SIG-M5 treated with dmso at 0.1 percent for 504 hours (cell line): ENCODE data around the gene SLC25A17.
"Not testable (repeated sequence)": the region's sequence is repeated elsewhere in the genome, so short reads cannot be mapped to it uniquely, and the experiment has no call there.

Experiments
- DNase-seq: peaks from one replicate; lab custom pipeline; 2025; ENCODE audit not compliant: unreplicated experiment; lab: John Stamatoyannopoulos, UW

The SLC25A17 gene, protein sequence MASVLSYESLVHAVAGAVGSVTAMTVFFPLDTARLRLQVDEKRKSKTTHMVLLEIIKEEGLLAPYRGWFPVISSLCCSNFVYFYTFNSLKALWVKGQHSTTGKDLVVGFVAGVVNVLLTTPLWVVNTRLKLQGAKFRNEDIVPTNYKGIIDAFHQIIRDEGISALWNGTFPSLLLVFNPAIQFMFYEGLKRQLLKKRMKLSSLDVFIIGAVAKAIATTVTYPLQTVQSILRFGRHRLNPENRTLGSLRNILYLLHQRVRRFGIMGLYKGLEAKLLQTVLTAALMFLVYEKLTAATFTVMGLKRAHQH

DNA sequence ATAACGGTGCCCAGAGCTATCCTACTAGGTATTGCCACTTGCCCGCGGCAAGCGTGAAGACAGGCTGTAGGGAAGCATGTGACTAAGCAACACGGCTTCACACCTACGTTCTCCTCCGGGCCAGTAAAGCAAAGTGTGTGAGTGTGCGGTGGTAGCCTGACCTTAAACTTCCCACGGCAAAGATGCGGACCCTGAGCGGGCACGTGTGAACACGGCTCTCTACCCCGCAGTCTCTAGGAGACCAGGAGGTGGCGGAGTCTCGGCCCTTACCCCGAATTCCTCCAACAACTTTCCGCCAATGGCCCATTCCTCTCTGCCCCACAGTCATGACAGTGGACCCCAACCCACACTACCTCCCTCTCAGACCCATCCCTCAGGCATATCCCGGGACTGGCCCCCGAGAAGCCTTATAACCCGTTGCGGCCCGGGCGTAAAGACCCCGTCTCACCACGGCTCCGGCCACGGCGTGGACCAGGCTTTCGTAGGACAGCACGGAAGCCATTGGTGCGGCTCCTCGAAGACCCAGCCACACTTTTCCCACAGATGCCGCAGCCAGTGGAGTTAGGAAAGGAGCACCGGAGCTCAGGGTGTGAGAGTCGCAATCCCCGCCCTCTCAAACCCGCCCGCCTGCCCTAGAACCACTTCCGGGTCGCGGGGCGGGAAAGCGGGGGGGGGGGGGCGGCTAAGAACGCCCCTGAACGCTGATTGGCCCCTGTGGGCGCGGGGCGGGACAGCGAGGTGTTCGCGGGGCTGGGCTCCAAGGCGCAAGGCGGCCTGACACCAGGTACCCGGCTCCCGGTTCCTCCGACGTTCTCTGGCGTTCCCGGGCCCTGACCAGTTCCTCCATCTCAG, at the start of gene SLC25A17:
SLC25A17 (minus strand) TSS at position 600 of the 852 bp plus-strand sequence; CDS start at position 502, 98 bp downstream.
- DNase-seq, result peak; percentile 83

DNA sequence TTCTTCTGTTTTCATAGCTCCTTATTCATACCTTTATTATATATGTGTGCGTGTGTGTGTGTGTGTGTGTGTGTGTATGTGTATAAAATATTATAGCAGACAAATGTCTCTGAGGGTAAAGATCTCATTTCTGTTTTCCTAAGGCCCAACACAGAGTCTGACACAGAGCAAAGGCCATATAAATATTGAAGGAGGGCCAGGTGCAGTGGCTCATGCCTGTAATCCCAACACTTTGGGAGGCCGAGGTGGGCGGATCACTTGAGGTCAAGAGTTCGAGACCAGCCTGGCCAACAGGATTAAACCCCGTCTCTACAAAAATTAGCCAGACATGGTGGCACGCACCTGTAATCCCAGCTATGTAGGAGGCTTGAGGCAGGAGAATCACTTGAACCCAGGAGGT, 49.2 kb upstream of the SLC25A17 start:
- not testable (repeated sequence) for DNase-seq

DNA sequence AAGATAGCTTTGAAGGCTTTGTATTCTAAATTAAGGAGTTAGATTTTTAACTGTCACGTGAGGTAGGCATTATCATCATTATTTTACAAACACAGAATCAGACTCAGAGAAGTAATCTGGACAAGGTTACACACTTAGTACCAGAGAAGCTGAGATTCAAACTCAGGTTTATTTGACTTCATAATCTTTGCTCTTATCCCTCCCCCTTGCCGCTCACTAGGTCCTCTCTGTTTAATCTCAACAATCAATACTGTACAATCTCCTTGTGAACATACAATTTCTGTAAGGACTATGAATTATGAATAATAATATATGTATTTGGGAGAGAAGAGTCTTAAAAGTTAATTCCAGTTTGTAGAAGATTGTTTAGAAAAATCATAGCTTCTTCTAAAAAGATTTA, 48.0 kb upstream of the SLC25A17 start:
- DNase-seq, result no peak

DNA sequence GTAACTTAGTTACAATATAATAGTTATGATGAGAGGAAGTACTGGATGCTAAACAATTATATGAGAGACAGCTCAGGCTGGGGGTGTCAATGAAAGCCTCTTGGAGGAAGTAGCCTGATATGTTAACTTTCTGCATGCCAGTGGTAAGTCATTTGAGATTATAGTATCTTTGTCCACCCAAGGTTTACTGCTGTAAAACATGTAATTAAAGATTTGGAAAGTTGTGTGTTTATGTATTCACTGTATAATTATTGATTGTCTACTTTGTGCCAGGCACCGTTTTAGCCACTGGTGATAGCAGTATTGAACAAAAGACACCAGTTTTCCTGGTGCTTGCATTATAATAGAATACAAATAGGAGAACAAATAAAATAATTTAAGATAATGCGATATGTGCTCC, 43.4 kb upstream of the SLC25A17 start:
- no peak for DNase-seq

DNA sequence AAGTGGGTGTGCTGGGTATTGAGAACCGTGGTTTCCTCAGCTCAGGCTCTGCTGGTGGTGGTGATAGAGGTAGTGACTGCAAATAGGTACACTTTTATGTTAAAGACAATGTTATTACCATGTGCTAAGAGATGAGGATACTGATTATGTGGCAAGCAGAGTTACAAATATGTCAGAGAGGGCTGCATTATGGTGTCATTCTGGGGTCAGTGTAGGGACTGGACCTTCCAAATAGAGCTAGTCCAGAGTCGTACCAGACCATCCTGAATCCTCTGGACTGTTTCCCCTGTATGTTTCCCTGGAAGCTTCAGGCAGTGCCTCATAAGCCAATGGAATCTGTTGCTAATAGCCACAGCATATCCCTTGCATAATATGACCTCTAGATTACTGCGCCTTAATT, 42.9 kb upstream of the SLC25A17 start, which contains the start of gene DNAJB7:
DNAJB7 (minus strand) TSS at position 101 of the 400 bp plus-strand sequence. CDS start 119 bp downstream, outside the sequence.
- DNase-seq, result no peak

DNA sequence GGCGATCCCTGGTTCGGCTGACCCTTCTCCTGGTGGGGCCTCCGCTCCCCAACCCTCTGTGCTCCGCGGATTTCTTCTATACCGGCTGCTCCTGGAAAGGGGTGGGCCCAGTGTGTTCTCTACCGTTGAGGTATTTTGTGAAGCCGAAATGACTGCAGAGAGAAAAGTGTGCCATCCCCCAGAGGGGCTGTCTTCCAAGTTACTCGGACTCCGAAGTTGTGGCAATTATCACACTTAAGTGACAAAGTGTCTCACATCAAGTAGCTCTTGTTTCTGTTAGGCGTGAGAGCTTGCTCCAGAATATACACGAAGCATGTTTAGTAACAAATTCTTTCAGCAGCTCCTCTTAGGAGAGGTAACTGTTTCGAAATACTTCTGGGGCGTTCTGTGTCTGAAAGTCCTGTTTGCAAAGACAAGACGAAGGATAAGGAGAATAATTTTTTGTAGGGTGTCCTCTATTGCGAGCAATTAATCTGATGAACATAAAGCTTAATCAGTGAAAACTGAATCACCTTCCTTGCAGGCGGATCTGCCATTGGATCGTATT, 38.2 kb upstream of the SLC25A17 start:
- no peak for DNase-seq

DNA sequence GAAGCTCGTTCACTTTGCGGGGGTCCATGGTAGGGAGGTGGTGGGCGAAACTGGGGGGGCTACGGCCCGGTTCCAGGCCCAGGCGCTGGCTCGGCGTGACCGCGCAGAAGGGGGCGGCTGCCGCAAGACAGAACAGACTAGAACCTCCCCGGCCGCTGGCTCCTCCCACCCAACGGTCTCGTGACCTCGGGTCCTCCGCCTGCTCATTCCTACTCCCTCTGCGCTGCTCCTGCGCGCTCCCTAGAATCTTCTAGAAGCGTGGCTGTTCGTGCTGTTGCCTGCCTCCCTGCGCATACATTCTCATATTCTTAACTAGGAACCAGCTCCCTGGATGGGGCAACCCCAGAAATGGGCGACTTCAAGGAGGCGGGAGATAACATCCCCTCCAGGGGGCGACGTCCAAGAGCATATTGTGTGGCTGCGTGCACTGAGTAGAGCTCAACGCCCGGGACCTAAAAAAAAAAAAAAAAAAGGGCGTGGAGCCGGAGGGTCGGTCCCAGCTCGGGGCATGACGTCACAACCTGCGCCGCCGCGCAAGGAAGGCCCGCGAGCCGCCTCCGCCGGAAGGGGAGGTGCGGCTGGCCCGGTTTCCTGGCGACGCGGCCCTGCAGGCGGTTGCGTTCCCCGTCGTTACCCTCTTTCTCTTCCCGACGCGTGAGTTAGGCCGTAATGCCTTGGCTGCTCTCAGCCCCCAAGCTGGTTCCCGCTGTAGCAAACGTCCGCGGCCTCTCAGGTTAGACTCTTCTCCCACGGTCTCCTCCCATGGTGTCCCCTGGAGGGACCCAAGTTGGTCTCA, 37.6 kb upstream of the SLC25A17 start, which contains the start of the genes ST13 and XPNPEP3:
ST13 (minus strand) TSS at position 127 of the 796 bp plus-strand sequence; CDS start at position 28, 99 bp downstream.
XPNPEP3 (plus strand) TSS at position 636 of the 796 bp plus-strand sequence; CDS start at position 670, 34 bp downstream.
- DNase-seq, result peak; percentile 94

DNA sequence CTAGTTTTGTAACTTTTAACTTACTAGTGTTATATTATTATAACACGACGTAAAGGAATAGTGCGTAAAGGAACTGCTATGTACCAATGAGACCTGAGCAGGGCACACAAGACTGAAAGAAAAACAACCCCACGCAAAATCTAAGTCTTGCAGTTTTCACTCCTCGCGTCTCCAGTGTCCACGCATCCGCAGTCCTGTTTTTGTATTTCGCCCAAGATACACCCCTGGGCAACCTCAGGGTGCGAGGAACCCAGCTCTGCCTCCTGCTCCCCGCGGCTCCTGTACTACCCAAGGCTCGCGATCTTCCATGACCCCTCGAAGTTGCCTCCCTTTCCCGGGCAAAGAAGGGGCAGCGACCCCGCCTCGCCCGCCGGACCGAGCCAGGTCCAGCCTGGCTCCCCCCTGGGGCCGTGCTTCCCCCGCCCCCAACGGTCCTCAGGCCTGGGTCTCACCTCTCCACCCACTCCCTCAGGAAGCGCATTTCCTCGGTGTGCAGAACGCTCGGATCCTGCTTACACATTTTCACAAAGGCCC, 36.9 kb upstream of the SLC25A17 start:
- DNase-seq, result peak; percentile 32

DNA sequence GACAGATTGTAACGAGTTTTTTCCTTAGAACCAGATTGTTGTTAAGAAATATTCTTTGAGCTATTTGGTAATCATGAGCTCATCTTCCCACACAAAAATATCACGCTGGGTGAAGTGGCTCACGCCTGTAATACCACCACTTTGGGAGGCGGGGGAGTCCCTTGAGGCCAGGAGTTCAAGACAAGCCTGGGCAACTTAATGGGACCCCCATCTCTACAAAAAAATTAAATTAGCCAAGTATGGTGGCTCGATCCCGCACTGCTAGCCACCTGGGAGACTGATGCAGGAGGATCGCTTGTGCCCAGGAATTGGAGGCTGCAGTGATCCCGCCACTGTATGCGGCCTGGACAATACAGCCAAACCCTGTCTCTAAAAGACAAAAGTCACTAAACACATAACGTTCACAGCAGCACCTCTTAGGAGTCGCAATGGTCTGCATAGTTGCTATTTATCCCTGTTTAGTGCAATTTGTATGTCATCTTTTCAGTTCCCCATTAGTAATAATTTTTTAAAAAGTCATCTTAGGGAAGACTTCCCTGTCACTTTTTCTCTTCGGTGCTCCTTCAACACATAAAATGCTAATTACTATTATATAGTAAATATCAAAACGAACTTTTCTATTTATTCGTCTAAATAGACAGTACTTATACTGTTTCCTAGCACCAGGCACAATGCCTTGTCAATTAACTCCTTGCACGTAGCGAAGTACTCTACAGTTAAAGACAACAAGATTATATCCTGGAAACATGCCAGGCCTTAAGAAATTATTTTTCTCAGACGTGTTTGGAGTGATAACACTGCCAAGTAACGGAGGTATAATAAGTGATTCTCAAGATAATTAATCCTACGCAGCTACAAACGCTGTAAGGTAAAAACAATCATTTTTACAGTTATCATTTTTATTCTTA, 36.2 kb upstream of the SLC25A17 start:
- DNase-seq, result peak; percentile 36

DNA sequence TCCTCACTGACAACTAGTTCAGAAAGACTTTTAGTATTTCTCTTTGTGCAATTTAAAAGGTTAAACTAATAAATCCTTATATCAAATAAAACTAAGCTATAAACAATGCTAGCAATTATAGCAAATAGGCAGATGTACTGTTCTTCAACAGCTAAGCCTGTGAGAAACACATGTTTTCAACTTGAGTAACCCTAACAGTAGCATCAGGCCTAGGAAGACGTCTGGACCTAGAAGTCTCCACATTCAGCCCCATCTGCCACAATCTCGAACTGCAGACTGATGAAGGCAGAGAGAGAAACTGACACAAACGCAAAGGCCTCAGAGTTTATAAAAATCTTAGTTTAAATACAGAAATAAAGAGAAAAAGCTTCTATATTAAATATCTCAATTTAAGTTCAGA, 34.8 kb upstream of the SLC25A17 start:
- no peak for DNase-seq

DNA sequence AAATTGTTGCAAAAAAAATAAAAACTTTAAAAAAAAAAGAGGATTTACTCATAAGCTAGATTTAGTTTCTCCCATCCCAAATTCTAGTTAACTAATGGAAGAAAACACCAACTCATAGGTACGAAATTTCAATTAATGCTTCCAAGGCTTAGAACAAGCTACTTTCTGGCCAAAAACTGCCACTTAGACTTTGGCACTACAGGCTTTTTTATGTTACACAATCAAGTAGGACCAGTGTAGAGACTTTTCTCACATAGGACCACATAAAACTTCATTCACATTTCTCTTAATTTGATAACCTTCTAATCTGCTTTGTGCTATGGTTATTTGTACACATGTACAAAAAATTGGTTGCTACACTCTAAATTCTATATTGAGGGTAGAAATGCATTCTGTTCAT, 34.2 kb upstream of the SLC25A17 start:
- no peak for DNase-seq

DNA sequence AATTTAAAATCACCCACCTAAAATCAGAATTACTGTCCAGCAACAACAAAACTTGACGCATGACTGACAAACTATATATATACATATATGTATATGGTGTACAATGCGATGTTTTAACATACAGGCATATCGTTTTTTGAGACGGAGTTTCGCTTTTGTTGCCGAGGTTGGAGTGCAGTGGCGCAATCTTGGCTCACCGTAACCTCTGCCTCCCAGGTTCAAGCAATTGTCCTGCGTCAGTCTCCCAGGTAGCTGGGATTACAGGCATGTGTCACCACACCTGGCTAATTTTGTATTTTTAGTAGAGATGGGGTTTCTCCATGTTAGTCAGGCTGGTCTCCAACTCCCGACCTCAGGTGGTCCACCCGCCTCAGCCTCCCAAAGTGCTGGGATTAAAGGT, 26.7 kb upstream of the SLC25A17 start:
- not testable (repeated sequence) for DNase-seq

DNA sequence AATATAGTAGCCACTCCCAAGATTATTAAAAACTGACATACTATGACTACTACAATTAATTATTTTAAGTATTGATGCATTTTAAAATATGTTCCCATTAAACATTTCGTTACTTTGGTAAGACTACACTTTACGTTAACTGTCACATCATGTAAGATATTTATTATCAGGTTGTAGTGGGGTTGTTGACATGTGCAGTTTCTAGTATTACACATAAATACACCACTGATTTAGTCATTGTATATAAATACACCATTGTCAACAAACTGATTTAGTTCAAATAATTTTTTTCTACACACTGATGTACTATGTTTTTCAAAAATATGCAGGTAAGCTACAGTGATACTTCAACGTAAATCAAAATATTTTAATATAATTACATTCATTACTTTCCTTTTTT, 25.8 kb upstream of the SLC25A17 start:
- DNase-seq, result no peak

DNA sequence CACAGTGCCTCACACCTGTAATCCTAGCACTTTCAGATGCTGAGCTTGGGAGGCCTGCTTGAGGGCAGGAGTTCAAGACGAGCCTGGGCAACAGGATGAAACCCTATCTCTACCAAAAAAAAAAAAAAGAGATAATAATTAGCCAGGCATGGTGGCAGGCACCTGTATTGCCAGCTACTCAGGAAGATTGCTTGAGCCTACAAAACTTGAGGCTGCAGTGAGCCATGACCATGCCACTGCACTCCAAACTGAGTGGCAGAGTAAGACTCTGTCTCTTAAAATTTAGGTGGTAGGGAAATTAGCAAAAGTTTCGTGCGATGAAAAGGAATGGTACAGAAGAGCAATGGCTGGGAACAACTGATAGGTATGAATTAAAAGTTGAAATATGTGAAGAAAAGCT, 19.3 kb upstream of the SLC25A17 start:
- no peak for DNase-seq

DNA sequence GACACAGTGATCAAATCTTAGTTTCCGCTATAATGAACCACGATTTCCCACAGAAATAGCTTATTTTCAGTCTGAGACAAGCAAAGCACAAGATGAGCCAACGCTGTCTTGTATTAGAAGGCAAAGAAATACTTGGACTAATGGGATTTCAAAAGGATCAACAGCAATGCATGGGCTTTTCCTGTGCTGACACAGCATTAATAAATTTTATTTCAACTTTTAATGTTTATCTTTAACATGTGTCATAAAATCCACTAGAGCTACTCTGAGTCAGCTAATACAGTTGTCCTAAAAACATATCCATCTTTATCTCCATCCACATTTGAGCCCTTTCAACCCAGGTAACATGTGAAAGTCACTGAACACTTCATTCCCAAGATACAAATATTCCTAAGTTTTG, 15.5 kb upstream of the SLC25A17 start:
- DNase-seq, result no peak

DNA sequence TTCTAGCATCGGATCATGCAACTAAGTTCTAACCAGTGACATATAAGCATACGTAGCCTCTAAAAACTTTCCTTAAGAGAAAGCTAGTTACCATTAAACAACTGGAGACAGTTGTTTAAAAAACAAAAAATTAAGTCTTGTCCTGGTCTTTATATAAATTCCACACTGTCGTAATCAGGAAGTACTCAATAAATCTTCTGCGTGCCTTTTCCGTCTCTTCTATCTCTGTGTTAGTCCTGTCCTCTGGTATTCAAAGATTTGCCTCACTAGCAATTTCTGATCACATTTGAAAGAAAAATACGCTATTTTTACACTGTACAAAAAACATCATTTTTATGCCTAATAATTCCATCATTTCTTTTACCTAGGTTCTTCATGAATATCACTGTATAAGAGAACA, 10.0 kb upstream of the SLC25A17 start:
- no peak for DNase-seq

DNA sequence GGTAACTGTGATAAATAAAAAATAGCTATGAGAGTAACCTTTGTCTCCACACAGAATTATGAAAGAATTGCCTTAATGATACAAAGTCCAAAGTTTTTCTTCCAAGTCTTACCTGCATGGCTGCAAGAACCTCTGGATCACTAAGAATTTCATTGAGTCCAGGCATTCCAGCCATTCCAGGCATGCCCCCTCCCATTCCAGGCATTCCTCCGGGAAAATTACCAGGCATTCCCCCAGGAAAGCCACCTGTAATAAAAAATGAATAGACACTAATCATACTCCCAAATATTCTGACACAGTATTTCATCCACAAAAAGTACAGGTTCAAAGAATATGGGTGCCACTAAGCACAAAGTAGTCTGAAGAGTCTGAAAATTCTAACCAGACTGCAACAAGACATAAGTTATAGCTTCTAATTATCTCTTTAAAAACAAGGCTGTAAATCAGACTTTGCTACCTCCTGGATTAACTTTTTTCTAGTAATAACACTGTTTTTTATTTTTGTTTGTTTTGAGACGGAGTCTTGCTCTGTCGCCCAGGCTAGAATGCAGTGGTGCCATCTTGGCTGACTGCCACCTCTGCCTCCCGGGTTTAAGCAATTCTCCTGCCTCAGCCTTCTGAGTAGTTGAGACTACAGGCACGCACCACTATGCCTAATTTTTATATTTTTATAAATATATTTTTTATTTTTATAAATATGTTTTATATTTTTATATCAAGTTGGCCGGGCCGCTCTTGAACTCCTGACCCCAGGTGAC, 8.0 kb upstream of the SLC25A17 start:
- no peak for DNase-seq

DNA sequence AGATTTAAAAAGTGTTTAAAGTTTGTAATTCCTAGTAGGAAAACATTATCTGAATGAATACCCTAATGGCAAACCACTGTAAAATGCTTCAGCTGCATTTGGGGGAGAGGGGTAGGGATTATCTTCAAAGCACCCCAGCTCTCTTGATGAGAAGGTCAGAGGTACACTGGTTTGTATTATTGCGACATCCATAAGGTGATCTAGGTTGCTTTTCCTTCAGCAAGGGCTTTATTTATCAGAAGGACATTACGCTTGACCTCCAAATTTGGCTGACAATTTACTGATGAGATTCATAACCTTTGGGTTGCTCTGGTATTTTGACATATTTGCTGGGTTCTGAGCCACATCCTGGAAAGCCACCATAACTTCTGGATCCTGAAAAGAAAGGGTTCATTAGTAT, 7.1 kb upstream of the SLC25A17 start:
- DNase-seq, result not testable (repeated sequence)

DNA sequence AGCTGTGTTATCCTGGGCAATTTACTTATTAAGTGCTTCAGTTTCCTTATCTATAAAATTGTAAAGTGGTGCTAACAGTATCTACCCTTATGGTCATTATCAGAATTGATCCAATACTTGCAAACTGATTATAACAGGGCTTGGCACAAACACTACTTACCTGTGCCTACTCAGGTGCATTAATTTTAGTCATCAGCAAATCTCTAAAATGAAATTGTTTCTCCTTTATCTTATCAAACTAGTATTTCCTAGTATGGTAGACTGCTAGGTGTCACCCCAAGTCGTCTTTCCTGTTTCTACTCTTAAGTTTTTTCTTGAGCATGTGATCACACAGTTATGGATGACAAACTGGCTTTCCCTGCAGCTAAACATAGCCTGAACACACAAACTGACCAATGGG, 4.3 kb upstream of the SLC25A17 start:
- no peak for DNase-seq
